GM04503 (cell line): ENCODE data around the gene HDAC4.
A peak's percentile ranks its signal among the peaks of the same experiment; 100 is the strongest.

Experiments used
- DNase-seq: peaks from one replicate; pipeline ENCODE4 v3.0.0-alpha.2; 2012; ENCODE audit warnings: low read depth

Gene HDAC4

DNA sequence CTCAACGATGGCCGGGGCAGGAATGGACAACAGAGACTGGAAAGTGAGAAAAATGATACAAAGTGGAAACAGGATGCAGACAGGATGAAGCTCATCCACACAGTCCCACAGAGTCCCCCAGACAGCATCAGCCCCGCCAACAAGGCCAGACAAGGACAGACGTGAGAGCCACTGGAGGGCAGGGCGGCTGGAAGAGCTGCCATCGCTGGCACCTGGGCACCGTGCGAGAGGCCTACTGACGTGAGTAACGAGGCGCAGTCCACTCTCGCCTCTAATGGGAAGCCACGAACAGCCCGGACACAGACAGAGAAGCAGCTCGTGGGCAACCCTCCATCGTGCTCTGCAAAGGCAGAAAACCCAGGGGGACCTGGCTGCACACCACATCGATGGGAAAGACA is 17.1 kb downstream of the HDAC4 start:
- no peak for DNase-seq

DNA sequence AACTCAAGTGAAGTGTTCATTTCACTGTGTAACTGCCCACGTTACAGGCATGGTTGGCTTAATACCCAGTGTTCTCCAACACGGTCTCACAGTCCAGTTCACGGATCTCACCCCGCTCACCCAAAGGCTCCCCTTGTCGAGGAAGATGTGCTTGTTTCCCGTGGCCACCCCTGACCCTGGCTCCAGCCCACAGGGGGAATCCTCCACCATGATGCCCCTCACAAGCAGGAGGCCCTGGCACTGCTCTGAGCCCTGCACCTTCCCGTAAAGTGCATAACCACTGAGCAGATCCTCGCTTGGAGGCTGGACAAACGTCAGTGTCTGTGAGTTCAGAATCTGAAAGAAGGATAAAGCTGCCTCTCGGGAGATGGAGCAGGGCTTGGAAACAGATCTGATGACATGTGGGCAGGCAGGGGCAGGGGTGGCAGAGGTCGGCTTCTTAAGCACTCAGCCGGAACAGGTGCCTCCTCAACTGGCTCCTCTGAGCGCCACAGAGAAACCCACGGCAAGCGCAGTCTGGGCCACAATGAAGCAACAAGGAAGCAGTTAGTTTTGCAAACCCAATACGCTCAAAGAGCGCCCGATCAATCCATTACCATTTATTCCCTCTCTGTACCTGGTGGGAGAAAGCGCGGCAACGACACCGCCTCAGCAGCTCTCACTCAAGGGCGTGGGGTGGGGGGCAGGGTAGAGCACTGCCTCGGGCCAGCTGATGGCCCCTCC is 17.6 kb downstream of the HDAC4 start:
- DNase-seq: no peak

DNA sequence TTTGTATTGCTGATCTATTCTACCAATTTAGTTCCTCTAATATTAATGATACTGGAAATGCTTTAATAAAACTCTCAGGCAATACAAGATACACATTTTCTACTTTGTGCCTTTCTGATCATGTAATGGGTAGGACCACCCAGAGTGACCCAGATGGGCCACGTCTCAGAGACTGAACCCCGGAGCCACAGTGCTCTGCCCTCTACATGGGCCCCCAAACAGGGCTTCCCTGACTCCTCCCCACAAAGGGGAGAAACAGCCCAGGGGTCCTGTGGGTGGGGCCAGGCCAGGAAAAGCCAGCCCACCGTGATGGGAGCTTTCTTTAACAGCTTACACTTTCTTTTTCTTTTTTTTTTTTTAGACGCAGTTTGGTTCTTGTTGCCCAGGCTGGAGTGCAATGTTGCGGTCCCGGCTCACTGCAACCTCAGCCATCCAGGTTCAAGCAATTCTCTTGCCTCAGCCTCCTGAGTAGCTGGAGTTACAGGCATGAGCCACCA is 18.4 kb downstream of the HDAC4 start:
- DNase-seq: no peak

DNA sequence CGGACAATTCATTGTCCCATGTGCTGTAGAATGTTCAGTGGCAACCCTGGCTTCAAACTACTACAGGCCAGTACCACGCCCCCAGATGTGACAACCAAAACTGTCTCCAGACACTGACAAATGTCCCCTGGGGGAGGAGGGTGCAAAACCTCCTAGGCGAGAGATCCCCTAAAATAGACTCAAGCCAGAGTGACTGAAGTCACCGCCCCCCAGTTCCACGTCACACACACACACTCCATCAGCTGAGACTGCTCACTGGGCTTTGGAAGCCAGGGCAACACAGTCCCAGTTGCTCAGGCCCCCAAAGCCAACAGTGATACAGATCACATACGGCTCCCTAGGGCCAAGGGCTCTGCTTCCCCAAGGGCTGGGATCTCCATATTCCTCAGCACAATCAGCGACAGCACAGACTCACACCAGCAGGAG is 19.1 kb downstream of the HDAC4 start:
- DNase-seq: no peak

DNA sequence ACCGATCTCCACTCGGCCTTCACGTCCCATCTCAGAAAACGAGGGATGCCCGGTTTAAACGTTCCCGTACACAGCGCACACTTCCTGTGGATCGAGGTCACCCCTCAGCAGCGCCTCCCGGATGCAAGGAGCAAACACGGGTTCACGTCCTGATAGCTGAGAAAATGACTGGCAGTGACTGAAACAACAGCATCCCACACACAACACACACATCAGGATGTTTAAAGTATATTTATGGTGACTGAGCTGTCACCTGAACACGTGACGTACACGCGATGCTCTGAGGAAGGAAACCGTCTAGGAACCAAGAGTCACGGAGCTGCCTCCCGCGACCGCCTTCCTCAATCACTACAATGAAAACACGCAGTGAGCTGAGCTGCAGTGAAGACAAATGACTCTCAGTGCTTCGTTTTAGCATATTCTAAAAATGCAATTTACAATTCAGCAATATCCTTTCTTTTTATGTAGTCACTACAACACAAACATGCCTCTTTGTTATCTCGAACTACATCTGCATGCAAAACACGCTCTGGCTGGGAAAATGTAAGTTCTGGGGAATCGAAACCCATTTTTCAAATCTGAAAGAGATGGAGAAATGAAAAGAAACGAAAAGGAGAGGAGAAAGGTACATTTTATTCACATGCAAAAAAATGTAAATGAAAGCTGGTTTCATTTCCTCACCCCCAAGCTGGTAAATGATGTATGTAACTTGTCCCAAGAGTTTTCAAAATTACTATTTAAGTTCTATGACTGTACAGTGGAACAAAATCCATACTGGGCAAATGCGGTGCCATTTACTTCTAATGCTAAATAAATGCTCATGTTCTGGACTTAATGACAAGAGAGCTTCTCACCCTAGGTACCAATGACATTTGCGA is 19.8 kb downstream of the HDAC4 start:
- no peak for DNase-seq

DNA sequence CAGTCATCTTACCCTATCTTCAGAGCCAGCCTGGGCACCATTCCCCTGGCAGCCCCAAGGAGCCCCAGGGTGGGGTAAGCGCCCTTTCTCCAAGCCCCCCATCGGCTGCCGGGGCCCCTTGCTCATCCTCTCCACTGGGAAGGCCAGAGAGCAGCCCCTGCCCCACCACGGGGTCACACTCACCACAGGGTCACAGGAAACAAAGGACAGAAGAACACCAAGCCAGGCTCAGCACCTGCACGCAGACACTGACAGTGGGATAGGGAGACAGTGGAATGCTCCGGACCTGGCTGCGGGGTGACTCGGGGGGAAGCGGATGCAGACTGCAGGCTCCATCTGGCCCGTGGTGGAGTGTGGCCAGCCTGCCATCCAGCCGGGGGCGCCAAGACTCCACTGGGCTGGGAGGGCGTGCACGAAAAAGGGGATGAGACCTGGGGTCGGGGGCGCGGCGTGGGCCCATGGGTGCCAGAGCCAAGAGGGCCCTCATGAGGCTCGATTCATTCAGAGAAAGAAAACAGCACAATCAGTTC is 21.1 kb downstream of the HDAC4 start:
- no peak for DNase-seq

DNA sequence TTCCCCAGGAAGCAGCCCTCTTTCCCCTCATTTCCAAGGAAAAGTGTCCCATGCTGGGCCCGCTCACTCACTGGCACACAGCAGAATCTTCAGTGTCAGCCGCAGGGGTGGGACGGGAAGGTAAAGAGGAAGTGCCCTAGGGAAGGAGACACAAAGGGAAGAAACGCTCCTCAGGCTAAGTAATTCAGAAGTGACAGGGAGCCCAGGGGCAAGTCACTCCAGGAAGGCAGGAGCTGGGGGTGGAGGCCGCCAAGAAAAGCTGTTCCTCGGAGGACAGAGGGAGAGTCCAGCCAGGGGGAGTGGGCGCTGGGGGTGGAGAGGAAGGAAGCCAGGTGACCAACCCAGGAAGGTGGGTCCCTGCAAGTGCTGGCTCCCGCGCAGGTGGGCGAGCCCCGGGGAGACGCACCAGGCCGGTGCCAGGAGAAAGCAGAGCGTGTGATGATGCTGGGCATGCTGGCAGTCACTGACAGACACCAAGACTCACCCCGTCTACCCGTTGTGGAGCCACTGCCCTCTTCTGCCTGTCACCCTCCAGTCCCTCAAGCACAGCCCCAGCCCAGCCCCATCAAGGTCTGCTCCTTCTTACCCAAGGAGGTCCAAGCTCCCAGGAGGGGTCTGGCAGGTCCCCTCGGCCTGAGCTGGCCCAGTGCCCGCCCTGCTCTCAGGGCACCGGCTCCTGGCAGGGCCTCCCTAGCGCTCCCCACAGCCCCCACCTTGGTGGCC is 21.7 kb downstream of the HDAC4 start:
- no peak for DNase-seq

DNA sequence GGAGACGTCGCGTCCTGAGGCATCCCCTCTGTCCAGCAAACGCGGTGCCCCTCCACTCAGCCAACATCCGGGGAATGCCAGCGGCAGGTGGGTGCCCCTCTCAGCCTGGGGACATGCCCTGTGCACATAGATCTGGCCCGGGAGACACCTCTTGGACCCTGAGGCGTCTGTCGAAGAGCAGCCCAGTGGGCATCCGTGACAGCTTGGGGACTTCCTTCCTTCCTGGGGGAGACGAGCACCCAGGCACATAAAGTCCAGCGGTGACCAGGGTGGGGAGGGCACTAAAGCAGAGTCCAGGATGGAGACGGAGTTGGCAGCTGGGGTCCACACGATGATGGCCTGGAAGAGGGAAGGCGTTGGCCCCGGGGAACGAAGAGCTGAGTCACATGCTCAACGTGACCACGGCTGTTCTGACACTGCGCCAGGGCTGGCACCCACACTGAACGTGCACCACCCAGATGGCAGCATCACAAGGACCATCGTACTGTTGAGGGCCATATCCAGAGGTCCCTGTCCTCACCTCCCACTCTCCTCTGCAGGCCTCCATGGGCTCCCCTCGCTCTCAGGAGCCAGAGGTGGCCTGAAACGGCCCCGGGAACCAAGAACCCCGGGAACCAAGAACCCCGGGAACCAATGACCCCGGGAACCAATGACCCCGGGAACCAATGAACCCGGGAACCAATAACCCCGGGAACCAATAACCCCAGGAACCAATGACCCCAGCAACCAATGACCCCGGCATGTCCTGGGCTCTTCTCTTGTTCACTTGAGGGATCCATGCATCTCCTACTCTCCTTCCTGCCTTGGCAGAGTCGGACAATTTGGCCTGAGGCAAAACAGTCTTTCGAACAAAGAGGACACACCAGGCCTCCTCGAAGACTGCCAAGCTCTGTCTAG is 22.6 kb downstream of the HDAC4 start:
- no peak for DNase-seq

DNA sequence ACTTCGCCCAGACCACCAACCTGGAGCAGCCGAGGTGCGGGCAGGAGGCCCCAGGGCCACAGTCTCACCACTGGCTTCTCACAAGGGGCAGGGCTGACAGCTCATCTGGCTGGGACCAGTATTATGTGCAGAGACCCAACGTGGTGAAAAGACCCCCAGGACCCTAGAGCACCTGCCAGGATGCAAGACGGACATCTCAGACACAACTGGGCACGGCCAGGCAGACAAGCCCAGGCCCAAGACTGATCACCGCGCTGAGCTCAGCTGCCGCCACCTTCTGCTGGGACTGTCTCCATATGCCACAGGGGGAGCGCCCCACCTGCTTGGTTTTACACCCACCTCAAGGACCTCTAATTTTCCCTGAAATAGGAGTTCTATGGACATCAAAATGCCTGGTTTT is 23.2 kb downstream of the HDAC4 start:
- DNase-seq: no peak

DNA sequence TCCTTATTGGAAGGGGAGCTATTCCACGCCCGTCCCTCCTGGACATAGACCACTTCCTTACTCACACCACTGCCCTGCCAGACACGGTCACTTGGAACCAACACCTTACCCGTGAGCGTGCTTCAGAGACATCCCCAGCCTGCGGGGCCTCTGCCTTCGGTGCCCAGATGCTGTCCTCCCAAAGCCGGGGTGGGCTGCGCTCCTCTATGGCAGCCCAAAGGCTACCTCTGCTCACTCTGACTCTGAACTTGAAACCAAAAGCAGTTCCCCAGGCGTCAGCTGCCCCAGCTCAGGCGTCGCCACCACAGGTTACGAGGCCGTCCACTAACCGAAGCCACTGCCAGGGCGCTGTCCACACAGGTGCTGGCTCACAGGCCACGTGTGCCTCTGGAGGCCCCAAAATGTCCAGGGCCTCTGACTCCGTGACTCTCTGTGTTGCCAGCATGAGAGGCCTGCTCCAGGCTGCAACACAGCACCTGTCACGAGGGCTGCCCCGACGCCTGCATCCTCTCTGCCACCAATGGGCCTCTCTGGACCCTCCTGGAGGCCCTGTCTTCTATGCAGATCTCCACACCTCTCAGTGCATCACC is 23.8 kb downstream of the HDAC4 start:
- DNase-seq: no peak

DNA sequence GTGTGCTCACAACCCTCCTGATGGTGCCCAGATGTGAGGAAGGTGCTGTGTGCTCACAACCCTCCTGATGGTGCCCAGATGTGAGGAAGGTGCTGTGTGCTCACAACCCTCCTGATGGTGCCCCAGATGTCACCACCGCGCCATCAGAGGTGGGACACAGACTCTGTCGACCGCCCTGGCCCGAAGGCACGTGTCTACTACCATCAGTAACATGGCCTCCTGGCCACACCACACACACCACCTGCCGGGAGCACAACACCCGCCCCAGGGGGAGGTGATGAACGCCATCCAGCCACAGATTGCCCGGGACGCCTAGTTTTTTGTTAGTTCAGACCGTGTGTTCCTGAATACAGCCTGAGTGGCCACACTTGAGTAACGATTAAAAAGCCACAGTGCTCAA is 24.5 kb downstream of the HDAC4 start:
- DNase-seq: no peak

DNA sequence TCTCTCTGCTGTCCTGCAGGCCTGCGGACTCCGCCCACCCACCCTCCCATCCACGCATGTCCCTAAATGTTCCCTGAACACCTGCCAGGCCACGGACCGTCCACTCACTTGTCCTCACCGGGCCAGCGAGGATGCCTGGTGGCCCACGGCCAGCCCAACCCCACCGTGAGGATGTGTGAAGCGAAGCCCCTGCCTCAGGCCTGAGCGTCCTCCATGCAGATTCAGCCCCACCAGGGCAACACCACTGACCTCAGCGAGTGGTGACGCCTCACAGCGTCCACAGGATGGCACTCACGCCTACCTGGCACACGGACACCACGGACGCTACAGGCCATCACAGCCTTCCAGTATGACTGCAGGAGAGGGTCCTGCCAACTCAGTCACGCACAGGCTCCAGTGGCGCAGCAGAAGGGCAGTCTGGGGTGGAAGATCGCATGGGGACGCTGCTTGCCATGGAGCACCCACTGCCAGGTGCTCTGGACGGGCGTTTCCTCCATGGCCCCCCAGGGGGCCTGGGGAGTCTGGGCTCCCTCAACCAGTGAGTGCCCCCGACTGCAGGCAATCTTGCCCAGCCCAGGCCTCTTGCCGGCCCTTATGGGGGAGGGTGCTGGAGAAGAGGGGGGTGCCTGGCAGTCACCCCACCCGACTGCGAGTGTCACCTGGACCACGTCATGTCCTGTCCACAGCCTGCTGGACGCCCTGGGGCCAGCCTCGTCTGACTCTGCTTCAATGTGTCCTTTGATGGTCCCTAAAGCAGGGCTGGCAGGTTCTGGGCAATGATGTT is 25.4 kb downstream of the HDAC4 start:
- DNase-seq: no peak

DNA sequence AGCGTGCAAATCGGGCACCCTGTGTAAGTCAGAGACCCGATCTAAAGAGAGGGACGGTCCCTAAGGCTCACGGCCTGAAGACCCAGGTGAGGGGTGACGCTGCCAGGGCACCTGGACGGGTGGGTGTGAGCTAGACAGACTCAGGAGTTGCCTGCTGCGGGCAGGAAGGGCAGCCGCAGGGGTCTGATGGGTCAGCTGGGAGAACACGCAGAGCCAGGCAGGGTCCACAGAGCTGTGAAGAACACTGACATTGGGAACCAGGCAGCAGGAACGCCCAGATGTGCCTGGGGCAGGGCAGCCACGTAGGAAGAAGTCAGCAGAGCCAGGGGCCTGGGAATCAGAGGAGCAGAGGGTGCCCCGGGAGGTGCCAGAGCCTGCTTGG is 25.9 kb downstream of the HDAC4 start:
- DNase-seq: no peak

DNA sequence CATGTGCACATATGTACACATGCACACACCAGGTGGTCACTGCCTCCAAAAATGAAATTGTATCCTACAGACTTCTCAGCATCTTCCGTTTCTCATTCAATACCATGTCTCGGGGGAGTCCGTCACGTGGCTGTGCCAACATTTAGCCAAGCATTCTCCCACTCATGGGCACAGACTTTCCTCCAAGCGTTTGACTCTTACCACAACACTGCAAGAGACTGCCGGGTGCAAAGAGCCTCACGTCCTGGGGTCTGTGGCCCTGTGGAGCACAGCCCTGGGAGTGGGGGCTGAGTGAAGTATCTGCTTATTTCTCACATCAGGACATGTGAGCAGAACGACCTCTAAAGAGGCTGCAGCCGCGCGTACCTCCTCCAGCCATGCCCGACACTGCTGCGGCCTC is 28.0 kb downstream of the HDAC4 start:
- no peak for DNase-seq

DNA sequence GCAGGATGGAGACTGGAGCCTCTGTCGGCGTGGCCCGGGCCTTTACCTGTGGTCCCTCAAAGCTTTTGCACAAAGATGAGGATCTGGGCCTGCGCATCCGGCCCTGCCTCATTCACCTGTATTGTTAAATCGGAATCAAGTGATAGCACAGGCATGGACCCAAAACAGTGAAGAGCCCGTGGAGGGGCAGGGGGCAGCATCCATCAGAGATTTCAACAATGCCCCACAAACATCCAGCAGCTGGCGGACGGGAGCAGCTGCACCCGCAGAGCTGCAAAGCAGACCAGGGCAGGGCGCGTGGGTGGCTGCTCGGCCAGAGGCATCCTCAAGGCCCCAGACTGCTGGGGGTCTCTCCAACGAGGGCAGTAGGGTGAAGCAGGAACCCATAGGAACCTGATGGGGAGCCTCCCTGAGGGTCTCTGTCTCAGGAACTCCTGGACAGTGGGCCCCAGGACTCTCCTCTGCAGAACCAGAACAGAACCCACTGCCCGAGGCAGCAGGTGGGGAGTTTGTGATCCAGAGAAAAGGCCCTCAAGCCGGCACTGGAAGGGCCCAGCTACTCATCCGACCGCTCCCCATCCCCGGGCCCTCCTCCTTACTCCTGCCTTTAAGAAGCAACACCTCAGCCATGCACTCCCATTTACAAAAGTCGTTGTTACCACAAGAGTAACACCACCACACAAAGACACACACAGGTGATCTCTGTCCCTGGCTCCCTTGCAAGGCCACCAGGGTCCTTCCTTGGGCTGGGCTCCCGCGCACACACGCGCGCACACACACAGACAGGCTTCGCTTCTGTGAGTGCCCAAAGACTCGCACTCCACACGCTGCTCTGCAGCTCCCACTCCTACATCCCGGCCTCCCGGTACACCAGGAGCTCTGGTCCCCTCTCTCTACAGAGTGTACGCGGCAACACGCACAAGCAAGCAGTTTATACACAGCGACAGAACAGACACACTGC is 28.8 kb downstream of the HDAC4 start:
- no peak for DNase-seq

DNA sequence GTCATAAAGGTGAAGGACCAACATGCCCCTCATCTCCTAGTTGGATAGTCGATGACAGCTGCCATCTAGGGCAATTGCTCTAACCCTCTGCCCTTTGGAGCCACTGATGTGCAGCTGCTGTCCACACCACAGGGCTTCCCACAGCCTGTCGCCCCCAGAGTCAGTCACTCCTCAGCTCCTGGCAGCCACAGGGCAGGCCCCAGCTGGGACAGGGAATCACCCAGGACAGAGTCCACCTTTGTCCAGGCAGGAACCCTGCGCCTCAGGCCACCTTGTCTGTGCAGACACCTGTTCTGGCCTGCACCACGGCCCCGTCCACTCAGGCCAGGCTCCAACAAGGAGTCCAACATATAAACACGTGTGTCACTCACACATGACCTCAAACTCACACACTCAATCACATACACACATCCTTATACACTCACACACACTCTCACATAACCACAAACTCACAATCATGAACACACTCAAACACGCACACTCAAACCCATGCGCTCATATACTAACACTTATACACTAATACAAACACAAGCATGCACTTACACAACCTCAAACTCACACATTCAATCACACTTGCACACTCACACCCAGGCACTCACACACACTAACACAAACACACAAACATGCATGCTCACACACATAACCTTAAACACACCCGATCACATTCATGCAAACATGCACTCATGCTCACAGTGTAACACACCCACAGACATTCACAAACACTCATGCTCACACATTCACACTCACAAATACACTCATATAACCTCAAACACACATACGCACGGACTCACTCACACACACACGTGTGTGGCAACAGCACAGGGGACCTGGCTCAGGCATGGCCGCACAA is 29.7 kb downstream of the HDAC4 start:
- no peak for DNase-seq

DNA sequence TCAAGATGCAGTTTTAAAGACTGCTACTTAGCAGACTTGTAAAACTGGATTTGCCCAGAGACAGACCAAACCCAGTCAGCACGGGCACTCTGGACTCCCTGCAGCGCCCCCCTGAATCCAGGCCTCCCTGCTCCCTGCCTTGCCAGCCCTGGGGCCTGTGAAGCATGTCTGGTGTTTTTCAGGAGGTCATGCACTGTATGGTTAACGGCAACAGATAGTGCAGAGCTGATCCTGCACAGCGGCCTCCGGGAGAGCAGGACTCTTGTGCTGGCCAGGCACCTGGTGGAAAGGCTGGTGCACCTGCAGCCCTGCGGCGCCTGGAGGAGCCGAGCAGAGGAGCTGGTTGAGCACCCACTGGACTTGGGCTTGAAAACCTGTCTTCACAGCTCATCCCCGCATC is 30.4 kb downstream of the HDAC4 start:
- DNase-seq: no peak

DNA sequence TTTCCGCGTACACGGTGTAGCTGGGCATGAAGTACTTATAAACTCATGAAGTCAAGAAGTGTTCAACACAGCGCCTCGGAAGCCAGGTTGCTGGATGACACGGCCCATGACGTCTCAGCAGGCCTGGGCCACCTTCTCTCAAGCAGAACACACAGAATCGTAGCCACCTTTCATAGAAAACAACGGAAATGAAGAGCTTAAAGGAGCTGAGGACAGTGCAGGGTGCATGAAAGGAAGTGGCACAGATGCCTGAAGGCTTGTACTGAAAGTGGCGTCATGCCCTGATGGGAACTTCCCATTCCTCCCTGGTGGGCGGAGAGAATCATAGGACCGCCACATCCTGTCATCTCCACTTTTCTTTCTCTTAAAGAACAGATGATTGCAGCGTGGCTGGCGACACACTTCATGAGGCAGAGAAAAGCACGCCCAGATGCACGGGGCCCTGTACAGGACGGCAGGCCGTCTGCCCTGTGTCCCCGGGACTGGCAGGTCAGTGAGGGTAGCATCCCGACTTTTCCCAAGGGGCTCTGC is 31.1 kb downstream of the HDAC4 start:
- DNase-seq: peak; percentile 31
